ENCODE measurements around the gene OTUD3.

Gene OTUD3

DNA sequence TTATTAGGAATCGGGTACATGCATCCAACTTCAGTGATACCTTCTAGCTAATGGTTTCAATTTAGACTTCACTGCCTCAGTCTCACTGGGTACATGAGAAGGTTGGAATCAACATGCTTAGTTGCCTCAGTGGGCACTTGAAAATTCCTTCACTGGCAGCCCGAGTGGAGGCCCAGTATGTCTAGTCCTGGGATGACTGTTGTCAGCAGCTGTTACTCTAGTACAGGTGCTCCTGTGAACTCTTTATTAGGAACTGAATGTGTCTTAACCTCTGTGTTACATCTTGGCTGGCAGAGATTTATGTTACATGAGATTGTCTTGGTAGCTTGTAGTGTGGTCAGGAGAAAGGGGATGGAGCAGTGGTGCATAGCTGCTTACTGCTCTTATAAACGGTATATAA lies 27.8 kb downstream of the OTUD3 start:
- H3K36me3 ChIP-seq (ENCODE audit: control insufficient read depth, low read length): peaks cover 73% of the 10 kb centered on the region
- H3K4me3 ChIP-seq (ENCODE audit: low read length): no peak overlapping the region
- no peaks in the 10 kb centered on the region for H3K9me3 ChIP-seq (ENCODE audit: control insufficient read depth, insufficient read depth, low read length)
- H4K20me1 ChIP-seq (ENCODE audit: control insufficient read depth, insufficient read depth, low read depth, low read length): no peaks in the 10 kb centered on the region
- no peaks in the 10 kb centered on the region for H3K9me2 ChIP-seq (replicated peaks; ENCODE audit: control insufficient read depth, low read length)
- H3K79me2 ChIP-seq (ENCODE audit: control insufficient read depth, low read length): no peaks in the 10 kb centered on the region
- TF ChIP-seq, protein P1, sequence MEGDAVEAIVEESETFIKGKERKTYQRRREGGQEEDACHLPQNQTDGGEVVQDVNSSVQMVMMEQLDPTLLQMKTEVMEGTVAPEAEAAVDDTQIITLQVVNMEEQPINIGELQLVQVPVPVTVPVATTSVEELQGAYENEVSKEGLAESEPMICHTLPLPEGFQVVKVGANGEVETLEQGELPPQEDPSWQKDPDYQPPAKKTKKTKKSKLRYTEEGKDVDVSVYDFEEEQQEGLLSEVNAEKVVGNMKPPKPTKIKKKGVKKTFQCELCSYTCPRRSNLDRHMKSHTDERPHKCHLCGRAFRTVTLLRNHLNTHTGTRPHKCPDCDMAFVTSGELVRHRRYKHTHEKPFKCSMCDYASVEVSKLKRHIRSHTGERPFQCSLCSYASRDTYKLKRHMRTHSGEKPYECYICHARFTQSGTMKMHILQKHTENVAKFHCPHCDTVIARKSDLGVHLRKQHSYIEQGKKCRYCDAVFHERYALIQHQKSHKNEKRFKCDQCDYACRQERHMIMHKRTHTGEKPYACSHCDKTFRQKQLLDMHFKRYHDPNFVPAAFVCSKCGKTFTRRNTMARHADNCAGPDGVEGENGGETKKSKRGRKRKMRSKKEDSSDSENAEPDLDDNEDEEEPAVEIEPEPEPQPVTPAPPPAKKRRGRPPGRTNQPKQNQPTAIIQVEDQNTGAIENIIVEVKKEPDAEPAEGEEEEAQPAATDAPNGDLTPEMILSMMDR (IDR thresholded peaks at IDR 0.05; ENCODE audit: low read depth, low read length, poor library complexity, severe bottlenecking): no peak
- no peak for TF ChIP-seq EZH2phosphoT487 (IDR thresholded peaks at IDR 0.05; ENCODE audit: borderline replicate concordance, low read length)
- H3K27me3 ChIP-seq (ENCODE audit: control insufficient read depth, low read length): no peaks in the 10 kb centered on the region
- no peak overlapping the region for H3K4me2 ChIP-seq (ENCODE audit: low read length)
- no peak overlapping the region for H3K27ac ChIP-seq (ENCODE audit: low read depth, low read length)
- no peaks in the 10 kb centered on the region for H3F3A ChIP-seq (ENCODE audit: control insufficient read depth, insufficient read depth)
- no peaks in the 10 kb centered on the region for H3K4me1 ChIP-seq (ENCODE audit: control insufficient read depth, low read length)

DNA sequence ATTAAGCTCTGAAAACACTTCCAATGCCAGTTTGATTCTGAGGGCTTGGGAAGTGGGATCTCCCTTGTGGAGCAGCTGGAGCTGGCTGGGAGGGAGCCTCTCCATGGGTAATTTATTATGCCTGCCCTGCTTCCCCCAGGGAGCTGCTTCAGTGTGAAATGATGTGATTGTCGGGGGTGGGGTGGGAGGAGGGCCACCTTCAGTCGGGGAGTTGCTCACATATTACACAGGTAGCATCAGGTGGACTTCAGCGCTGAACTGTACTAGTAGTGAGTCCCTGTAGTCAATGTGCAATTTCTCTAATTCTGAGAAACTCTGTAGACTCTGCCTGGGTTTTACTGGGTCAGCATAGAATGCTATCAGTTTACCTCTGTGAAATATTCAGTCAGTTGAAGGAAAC lies 28.5 kb downstream of the OTUD3 start:
- Histone ChIP-seq H3F3A (ENCODE audit: control insufficient read depth, insufficient read depth) (no peaks in the 10 kb centered on the region), H3K9me3 (ENCODE audit: control insufficient read depth, insufficient read depth, low read length) (no peaks in the 10 kb centered on the region), H3K27me3 (ENCODE audit: control insufficient read depth, low read length) (no peaks in the 10 kb centered on the region), H3K4me1 (ENCODE audit: control insufficient read depth, low read length) (no peaks in the 10 kb centered on the region), H3K4me2 (ENCODE audit: low read length) (no peak overlapping the region), H3K9me2 (replicated peaks; ENCODE audit: control insufficient read depth, low read length) (no peaks in the 10 kb centered on the region), H3K36me3 (ENCODE audit: control insufficient read depth, low read length) (peaks cover 70% of the 10 kb centered on the region), H3K4me3 (ENCODE audit: low read length) (no peak overlapping the region), H3K79me2 (ENCODE audit: control insufficient read depth, low read length) (no peaks in the 10 kb centered on the region), H4K20me1 (ENCODE audit: control insufficient read depth, insufficient read depth, low read depth, low read length) (no peaks in the 10 kb centered on the region), H3K27ac (ENCODE audit: low read depth, low read length) (no peak overlapping the region)
- TF ChIP-seq EZH2phosphoT487 (IDR thresholded peaks at IDR 0.05; ENCODE audit: borderline replicate concordance, low read length): no peak
- TF ChIP-seq, protein P1 (IDR thresholded peaks at IDR 0.05; ENCODE audit: low read depth, low read length, poor library complexity, severe bottlenecking): no peak

DNA sequence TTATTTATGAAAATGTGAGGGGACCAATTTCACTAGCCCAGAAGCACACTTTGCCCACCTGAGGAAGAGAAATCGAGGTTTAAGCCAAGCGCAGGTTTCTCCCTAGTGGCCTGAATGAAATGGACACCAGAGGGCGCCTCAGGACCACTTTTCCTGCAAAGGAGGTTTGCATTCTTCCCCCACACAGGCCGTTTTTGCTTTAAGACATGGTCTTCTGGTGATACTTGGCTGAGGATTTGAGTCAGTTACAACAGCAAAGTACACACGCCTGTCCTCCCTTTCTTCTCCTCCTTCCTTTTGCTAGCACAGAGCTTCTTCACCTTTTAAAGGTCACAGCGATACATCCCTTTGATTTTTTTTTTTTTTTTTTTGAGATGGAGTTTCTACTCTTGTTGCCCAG lies 35.9 kb downstream of the OTUD3 start:
- H3F3A ChIP-seq (ENCODE audit: control insufficient read depth, insufficient read depth): no peaks in the 10 kb centered on the region
- no peaks in the 10 kb centered on the region for H3K79me2 ChIP-seq (ENCODE audit: control insufficient read depth, low read length)
- H3K36me3 ChIP-seq (ENCODE audit: control insufficient read depth, low read length): peaks cover 9% of the 10 kb centered on the region; the same call in 1 of the 2 replicates
- no peaks in the 10 kb centered on the region for H3K9me2 ChIP-seq (replicated peaks; ENCODE audit: control insufficient read depth, low read length)
- H3K4me3 ChIP-seq (ENCODE audit: low read length): no peak overlapping the region
- H3K27ac ChIP-seq (ENCODE audit: low read depth, low read length): no peak overlapping the region
- H3K4me2 ChIP-seq (ENCODE audit: low read length): no peak overlapping the region
- H3K4me1 ChIP-seq (ENCODE audit: control insufficient read depth, low read length): no peaks in the 10 kb centered on the region
- TF ChIP-seq, protein P1 (IDR thresholded peaks at IDR 0.05; ENCODE audit: low read depth, low read length, poor library complexity, severe bottlenecking): peak; percentile 88
- TF ChIP-seq EZH2phosphoT487 (IDR thresholded peaks at IDR 0.05; ENCODE audit: borderline replicate concordance, low read length): no peak
- no peaks in the 10 kb centered on the region for H3K27me3 ChIP-seq (ENCODE audit: control insufficient read depth, low read length)
- no peaks in the 10 kb centered on the region for H3K9me3 ChIP-seq (ENCODE audit: control insufficient read depth, insufficient read depth, low read length)
- H4K20me1 ChIP-seq (ENCODE audit: control insufficient read depth, insufficient read depth, low read depth, low read length): no peaks in the 10 kb centered on the region
